HTERT RPE-1 (cell line): Measurements from ENCODE around the gene C9orf72.

ENCODE experiments used
- in situ Hi-C: fragments of 300-500 bp; cut with MboI; formaldehyde crosslinking; loops from 4 replicates; pipeline ENCODE4 v1.14.3; 2020; ENCODE audit warnings: low sequenced_read_pairs

The C9orf72 gene

GRCh38 chr9:27539479-27540441 is 33.5 kb downstream of the C9orf72 start:
- in situ Hi-C loops = no loop called here

GRCh38 chr9:27538647-27539046 is 34.6 kb downstream of the C9orf72 start:
- in situ Hi-C loops = no loop called here

GRCh38 chr9:27537756-27538155 is 35.5 kb downstream of the C9orf72 start:
- in situ Hi-C loops = no loop called here

GRCh38 chr9:27537027-27537435 is 36.2 kb downstream of the C9orf72 start:
- in situ Hi-C loops = no loop called here

- in situ Hi-C loops = no loop called here
These were observed 37.1 kb downstream of the C9orf72 start for GRCh38 chr9:27536168-27536567.

GRCh38 chr9:27535701-27536118 is 37.6 kb downstream of the C9orf72 start:
- in situ Hi-C loops = no loop called here

- in situ Hi-C loops = no loop called here
These were observed 38.5 kb downstream of the C9orf72 start for GRCh38 chr9:27534658-27535209.

GRCh38 chr9:27534131-27534530 is 39.1 kb downstream of the C9orf72 start:
- in situ Hi-C loops = no loop called here

- in situ Hi-C loops = no loop called here
These were observed 40.0 kb downstream of the C9orf72 start for GRCh38 chr9:27533311-27533710.

GRCh38 chr9:27532046-27532445 is 41.2 kb downstream of the C9orf72 start:
- in situ Hi-C loops = no loop called here

GRCh38 chr9:27530915-27531755 is 42.1 kb downstream of the C9orf72 start:
- in situ Hi-C loops = no loop called here

- in situ Hi-C loops = no loop called here
These were observed 43.7 kb downstream of the C9orf72 start, which contains the start of gene MOB3B for GRCh38 chr9:27529316-27530278. TSS of gene MOB3B (minus strand) at chr9:27529814. CDS start at chr9:27455550, 74,264 bp downstream.

- in situ Hi-C loops = no loop called here
These were observed 44.4 kb downstream of the C9orf72 start for GRCh38 chr9:27528886-27529315.

- in situ Hi-C loops = no loop called here
These were observed 45.0 kb downstream of the C9orf72 start for GRCh38 chr9:27528076-27528885.

- in situ Hi-C loops = no loop called here
These were observed 45.6 kb downstream of the C9orf72 start for GRCh38 chr9:27527702-27528075.

- in situ Hi-C loops = no loop called here
These were observed 49.0 kb downstream of the C9orf72 start, which contains the start of gene IFNK for GRCh38 chr9:27524236-27524635. TSS of gene IFNK (plus strand) at chr9:27524290. CDS start at chr9:27524337, 47 bp downstream.

- in situ Hi-C loops = no loop called here
These were observed 50.1 kb downstream of the C9orf72 start for GRCh38 chr9:27523141-27523540.

GRCh38 chr9:27520986-27521385 is 52.3 kb downstream of the C9orf72 start:
- in situ Hi-C loops = no loop called here
